GM12878 (cell line): ENCODE results near the gene USH2A. TPM values are rescaled to one million over a fixed set of nuclear protein-coding genes. Genes with fewer than 3 reads are reported as not detected.

Experiments used
- ATAC-seq: fragments of 200-7000 bp; cut with Tn5 transposase; 3 replicates; pipeline ENCODE4 v1.9.1; 2020; ENCODE audit warnings: mild to moderate bottlenecking, moderate library complexity
- BruUV-seq: library from RNA; stranded (reverse); fragments of 400-500 nt; replicated peaks from 2 replicates; lab custom pipeline; 2021; lab: Mats Ljungman, UMichigan
- CTCF ChIA-PET: fragments of 300-600 bp; sonication (Branson Sonifier 250); formaldehyde crosslinking; extraction: SDS; loops from one replicate; lab custom pipeline; 2021; ENCODE audit warnings: inconsistent platforms; lab: Yijun Ruan, JAX
- POLR2A ChIA-PET: fragments of 350-600 bp; formaldehyde crosslinking; extraction: SDS; loops from one replicate; lab custom pipeline; 2021; ENCODE audit warnings: inconsistent platforms; lab: Charles Lee
- RAD21 ChIA-PET: fragments of 300-600 bp; sonication (Branson Sonifier 250); formaldehyde crosslinking; loops from one replicate; lab custom pipeline; 2023; ENCODE audit warnings: antibody characterized with exemption; ENCODE audit not compliant: unreplicated experiment; lab: Charles Lee
- SMC1A ChIA-PET: fragments of 300-600 bp; sonication (Branson Sonifier 250); formaldehyde crosslinking; loops from one replicate; lab custom pipeline; 2023; ENCODE audit not compliant: unreplicated experiment, uncharacterized antibody; lab: Charles Lee
- DNase-seq: peaks from one replicate; pipeline ENCODE4 v3.0.0-alpha.2; 2011; ENCODE audit warnings: low read depth, low spot score
- FAIRE-seq: peaks from 3 replicates; lab custom pipeline; 2011; peaks lifted over from hg19 to GRCh38; lab: Jason Lieb, UNC
- H2AFZ ChIP-seq: 2 replicates; pipeline ENCODE4 v1.6.0; 2011; ENCODE audit warnings: low read depth, low read length, control low read depth; ENCODE audit not compliant: control insufficient read depth
- H3K27ac ChIP-seq: 2 replicates; pipeline ENCODE4 v1.5.1; 2011; ENCODE audit warnings: control low read depth; ENCODE audit not compliant: control insufficient read depth, insufficient read depth
- H3K27me3 ChIP-seq, 2 experiments: replicated peaks in 1 of 2; 2 replicates each; pipeline versions ENCODE4 v1.6.0 to v1.6.1; 2011; ENCODE audit warnings: low read length in 1 of 2; ENCODE audit not compliant: control insufficient read depth in 2 of 2, insufficient read depth in 2 of 2
- H3K36me3 ChIP-seq, 2 experiments: 2 replicates each; pipeline ENCODE4 v1.5.1; 2011; ENCODE audit warnings: low read length in 1 of 2; ENCODE audit not compliant: control insufficient read depth in 2 of 2, insufficient read depth in 2 of 2
- H3K4me1 ChIP-seq: 2 replicates; pipeline ENCODE4 v1.6.1; 2011; ENCODE audit warnings: mild to moderate bottlenecking, low read length, moderate library complexity, mixed read lengths; ENCODE audit not compliant: control insufficient read depth, insufficient read depth
- H3K4me2 ChIP-seq: 2 replicates; pipeline ENCODE4 v1.6.0; 2011; ENCODE audit warnings: control low read depth; ENCODE audit not compliant: control insufficient read depth, insufficient read depth
- H3K4me3 ChIP-seq: fragments of 200-600 bp; sonication (generic); 2 replicates; pipeline ENCODE4 v1.5.1; 2016
- H3K79me2 ChIP-seq: 2 replicates; pipeline ENCODE4 v1.6.0; 2011; ENCODE audit warnings: low read length; ENCODE audit not compliant: control insufficient read depth, insufficient read depth
- H3K9ac ChIP-seq: 2 replicates; pipeline ENCODE4 v1.8.0; 2011; ENCODE audit warnings: low read length, control low read depth, mixed read lengths; ENCODE audit not compliant: control insufficient read depth, insufficient read depth
- H3K9me3 ChIP-seq: replicated peaks from 3 replicates; pipeline ENCODE4 v1.5.1; 2011; ENCODE audit warnings: mild to moderate bottlenecking, low read length; ENCODE audit not compliant: control insufficient read depth, insufficient read depth
- H4K20me1 ChIP-seq: 2 replicates; pipeline ENCODE4 v1.6.0; 2011; ENCODE audit not compliant: control insufficient read depth, insufficient read depth
- NBN ChIP-seq: fragments of 450-650 bp; IDR thresholded peaks from 2 replicates; pipeline ENCODE4 v1.6.1; 2016
- POU2F2 ChIP-seq: IDR thresholded peaks from 3 replicates; pipeline ENCODE4 v1.6.1; 2011; ENCODE audit warnings: low read depth, mild to moderate bottlenecking, low read length, borderline replicate concordance
- RAD51 ChIP-seq: fragments of 450-650 bp; IDR thresholded peaks from 2 replicates; pipeline ENCODE4 v1.6.1; 2016; ENCODE audit warnings: moderate library complexity, mild to moderate bottlenecking, inconsistent platforms
- TAF1 ChIP-seq: IDR thresholded peaks from 2 replicates; pipeline ENCODE4 v1.6.1; 2011; ENCODE audit warnings: mild to moderate bottlenecking, low read depth, low read length, borderline replicate concordance
- WGBS: methylation state at CpG from one replicate; pipeline ENCODE4 v1.1.6; 2016; ENCODE audit warnings: low lambda C conversion rate; ENCODE audit not compliant: insufficient replicate concordance, insufficient coverage; ENCODE audit errors: missing lambda C conversion rate; 5-methylcytosine and 5-hydroxymethylcytosine counted together
- in situ Hi-C: fragments of 300-500 bp; cut with MboI; formaldehyde crosslinking; loops from 9 replicates; pipeline ENCODE4 v1.14.3; 2018; ENCODE audit warnings: mixed read lengths
- intact Hi-C: fragments of 100-400 bp; cut with micrococcal nuclease; formaldehyde crosslinking; loops from one replicate; pipeline ENCODE4 v1.14.2; 2022; ENCODE audit not compliant: unreplicated experiment
- polyA plus RNA-seq, 11 experiments: library from polyadenylated mRNA; depleted of rRNA in 4 of 11; unstranded in 6 of 11; stranded (reverse) in 5 of 11; fragments of >200 nt; fragmentation: Nextera tagmentation in 4 of 11; fragmentation: Illumina TruSeq in 1 of 11; extraction: Ambion mirVana in 4 of 11; extraction: Trizol in 1 of 11; gene quantifications; 1 replicate in 1 of 11; 2 replicates in 10 of 11; pipeline versions ENCODE4 v1.2.1 to v1.2.3, GENCODE V29; 2011 to 2016; ENCODE audit warnings: inconsistent platforms in 2 of 11, missing spikeins in 2 of 11, low read depth in 1 of 11
- total RNA-seq, 4 experiments: library from RNA; depleted of rRNA in 3 of 4; stranded (reverse); fragments of >200 nt in 3 of 4; fragmentation: Illumina TruSeq in 1 of 4; extraction: Trizol in 1 of 4; gene quantifications; 2 replicates each; pipeline versions ENCODE4 v1.2.1 to v1.2.3, GENCODE V29; 2013 to 2021
- TF ChIP-seq, protein P1 (sequence below): fragments of 450-650 bp; IDR thresholded peaks from 2 replicates; pipeline ENCODE4 v1.6.1; 2017; ENCODE audit warnings: mild to moderate bottlenecking, moderate library complexity
- TF ChIP-seq, protein P2 (sequence below): fragments of 450-650 bp; conservative IDR thresholded peaks from 2 replicates; pipeline ENCODE4 v1.6.1; 2017; ENCODE audit warnings: mild to moderate bottlenecking, moderate library complexity
- TF ChIP-seq, protein P3 (sequence below): fragments of 450-650 bp; IDR thresholded peaks from 2 replicates; pipeline ENCODE4 v1.6.1; 2016; ENCODE audit warnings: mild to moderate bottlenecking
- TF ChIP-seq, protein P4 (sequence below), 3 experiments: IDR thresholded peaks in 2 of 3; conservative IDR thresholded peaks in 1 of 3; 2 replicates each; pipeline ENCODE4 v1.5.1; 2011; ENCODE audit warnings: low read depth in 3 of 3, low read length in 3 of 3, mild to moderate bottlenecking in 3 of 3, control low read depth in 2 of 3, moderate library complexity in 2 of 3, inconsistent platforms in 1 of 3, mixed read lengths in 1 of 3; ENCODE audit not compliant: control insufficient read depth in 2 of 3, insufficient read depth in 1 of 3; ENCODE audit errors: extremely low read depth in 1 of 3
- TF ChIP-seq, protein P5 (sequence below): fragments of 450-650 bp; formaldehyde crosslinking; IDR thresholded peaks from 2 replicates; pipeline ENCODE4 v1.5.0; 2022; ENCODE audit warnings: mild to moderate bottlenecking, missing genetic modification characterization

USH2A gene
- total and polyA plus RNA-seq, 10 of the 15 experiments (the other 5 are each of a cell fraction or from before 2014, with no cell fraction given): under 0.01 to 0.20 (median 0.01) TPM; not detected in 2

DNA sequence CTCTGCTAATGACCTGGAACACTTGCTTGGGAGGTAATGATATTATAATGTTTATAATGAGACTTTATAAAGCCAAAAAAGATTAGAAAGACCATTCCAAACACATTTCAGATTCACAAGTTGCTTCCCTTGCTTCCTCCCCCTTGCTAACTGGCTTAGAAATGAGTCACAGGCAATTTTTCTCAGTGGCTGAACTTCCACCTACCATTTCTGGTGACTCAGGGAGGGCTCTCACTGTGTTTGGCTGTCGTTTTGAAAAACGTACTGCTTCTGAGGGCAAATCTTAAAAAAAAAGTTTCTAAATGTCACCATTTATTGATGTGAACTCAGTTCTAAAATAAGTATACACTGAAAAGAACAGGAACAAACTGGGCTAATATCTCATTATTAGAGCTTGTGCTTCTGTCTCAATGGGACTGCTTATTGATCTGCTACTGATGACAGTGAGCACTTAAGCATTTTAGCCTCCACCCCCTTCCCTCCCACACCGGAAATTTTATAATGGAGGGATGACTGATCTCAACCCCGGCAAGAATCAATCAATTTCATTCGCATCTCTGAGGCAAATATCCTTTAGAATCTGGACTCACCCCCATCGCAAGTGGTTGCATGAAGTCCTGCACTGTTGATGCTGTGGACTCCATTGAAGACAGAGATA, 577.9 kb downstream of the USH2A start:
- ChIA-PET SMC1A (interaction anchor here (1.1 kb wide), 1 partner anchor 14 kb away, joined by 4 read pairs; no protein-coding TSS in a partner anchor), POLR2A (no interaction called here), RAD21 (interaction anchor here (1.0 kb wide), 1 partner anchor 376 kb away, joined by 3 read pairs; no protein-coding TSS in a partner anchor), CTCF (no interaction called here)
- WGBS: 8% methylated on average over 6 of the region's 6 CpGs
- intact Hi-C loops: no loop called here
- DNase-seq: no peak
- Histone ChIP-seq H3K36me3 (no peaks in the 10 kb centered on the region), H3K4me3 (no peak overlapping the region), H3K9me3 (no peaks in the 10 kb centered on the region), H3K4me1 (no peaks in the 10 kb centered on the region), H4K20me1 (no peaks in the 10 kb centered on the region), H2AFZ (no peak overlapping the region), H3K4me2 (no peak overlapping the region), H3K27me3 (no peaks in the 10 kb centered on the region), H3K27ac (no peak overlapping the region), H3K79me2 (no peaks in the 10 kb centered on the region), H3K9ac (no peak overlapping the region)
- in situ Hi-C loops: no loop called here
- FAIRE-seq: no peak
- BruUV-seq: no TSS peak
- peak; percentile 53 for ATAC-seq
- TF ChIP-seq, protein P1, sequence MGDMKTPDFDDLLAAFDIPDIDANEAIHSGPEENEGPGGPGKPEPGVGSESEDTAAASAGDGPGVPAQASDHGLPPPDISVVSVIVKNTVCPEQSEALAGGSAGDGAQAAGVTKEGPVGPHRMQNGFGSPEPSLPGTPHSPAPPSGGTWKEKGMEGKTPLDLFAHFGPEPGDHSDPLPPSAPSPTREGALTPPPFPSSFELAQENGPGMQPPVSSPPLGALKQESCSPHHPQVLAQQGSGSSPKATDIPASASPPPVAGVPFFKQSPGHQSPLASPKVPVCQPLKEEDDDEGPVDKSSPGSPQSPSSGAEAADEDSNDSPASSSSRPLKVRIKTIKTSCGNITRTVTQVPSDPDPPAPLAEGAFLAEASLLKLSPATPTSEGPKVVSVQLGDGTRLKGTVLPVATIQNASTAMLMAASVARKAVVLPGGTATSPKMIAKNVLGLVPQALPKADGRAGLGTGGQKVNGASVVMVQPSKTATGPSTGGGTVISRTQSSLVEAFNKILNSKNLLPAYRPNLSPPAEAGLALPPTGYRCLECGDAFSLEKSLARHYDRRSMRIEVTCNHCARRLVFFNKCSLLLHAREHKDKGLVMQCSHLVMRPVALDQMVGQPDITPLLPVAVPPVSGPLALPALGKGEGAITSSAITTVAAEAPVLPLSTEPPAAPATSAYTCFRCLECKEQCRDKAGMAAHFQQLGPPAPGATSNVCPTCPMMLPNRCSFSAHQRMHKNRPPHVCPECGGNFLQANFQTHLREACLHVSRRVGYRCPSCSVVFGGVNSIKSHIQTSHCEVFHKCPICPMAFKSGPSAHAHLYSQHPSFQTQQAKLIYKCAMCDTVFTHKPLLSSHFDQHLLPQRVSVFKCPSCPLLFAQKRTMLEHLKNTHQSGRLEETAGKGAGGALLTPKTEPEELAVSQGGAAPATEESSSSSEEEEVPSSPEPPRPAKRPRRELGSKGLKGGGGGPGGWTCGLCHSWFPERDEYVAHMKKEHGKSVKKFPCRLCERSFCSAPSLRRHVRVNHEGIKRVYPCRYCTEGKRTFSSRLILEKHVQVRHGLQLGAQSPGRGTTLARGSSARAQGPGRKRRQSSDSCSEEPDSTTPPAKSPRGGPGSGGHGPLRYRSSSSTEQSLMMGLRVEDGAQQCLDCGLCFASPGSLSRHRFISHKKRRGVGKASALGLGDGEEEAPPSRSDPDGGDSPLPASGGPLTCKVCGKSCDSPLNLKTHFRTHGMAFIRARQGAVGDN: no peak
- no peak for TF ChIP-seq NBN
- TF ChIP-seq, protein P2, sequence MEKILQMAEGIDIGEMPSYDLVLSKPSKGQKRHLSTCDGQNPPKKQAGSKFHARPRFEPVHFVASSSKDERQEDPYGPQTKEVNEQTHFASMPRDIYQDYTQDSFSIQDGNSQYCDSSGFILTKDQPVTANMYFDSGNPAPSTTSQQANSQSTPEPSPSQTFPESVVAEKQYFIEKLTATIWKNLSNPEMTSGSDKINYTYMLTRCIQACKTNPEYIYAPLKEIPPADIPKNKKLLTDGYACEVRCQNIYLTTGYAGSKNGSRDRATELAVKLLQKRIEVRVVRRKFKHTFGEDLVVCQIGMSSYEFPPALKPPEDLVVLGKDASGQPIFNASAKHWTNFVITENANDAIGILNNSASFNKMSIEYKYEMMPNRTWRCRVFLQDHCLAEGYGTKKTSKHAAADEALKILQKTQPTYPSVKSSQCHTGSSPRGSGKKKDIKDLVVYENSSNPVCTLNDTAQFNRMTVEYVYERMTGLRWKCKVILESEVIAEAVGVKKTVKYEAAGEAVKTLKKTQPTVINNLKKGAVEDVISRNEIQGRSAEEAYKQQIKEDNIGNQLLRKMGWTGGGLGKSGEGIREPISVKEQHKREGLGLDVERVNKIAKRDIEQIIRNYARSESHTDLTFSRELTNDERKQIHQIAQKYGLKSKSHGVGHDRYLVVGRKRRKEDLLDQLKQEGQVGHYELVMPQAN: no peak
- TF ChIP-seq, protein P3, sequence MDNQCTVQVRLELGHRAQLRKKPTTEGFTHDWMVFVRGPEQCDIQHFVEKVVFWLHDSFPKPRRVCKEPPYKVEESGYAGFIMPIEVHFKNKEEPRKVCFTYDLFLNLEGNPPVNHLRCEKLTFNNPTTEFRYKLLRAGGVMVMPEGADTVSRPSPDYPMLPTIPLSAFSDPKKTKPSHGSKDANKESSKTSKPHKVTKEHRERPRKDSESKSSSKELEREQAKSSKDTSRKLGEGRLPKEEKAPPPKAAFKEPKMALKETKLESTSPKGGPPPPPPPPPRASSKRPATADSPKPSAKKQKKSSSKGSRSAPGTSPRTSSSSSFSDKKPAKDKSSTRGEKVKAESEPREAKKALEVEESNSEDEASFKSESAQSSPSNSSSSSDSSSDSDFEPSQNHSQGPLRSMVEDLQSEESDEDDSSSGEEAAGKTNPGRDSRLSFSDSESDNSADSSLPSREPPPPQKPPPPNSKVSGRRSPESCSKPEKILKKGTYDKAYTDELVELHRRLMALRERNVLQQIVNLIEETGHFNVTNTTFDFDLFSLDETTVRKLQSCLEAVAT: no peak
- TF ChIP-seq, protein P4, sequence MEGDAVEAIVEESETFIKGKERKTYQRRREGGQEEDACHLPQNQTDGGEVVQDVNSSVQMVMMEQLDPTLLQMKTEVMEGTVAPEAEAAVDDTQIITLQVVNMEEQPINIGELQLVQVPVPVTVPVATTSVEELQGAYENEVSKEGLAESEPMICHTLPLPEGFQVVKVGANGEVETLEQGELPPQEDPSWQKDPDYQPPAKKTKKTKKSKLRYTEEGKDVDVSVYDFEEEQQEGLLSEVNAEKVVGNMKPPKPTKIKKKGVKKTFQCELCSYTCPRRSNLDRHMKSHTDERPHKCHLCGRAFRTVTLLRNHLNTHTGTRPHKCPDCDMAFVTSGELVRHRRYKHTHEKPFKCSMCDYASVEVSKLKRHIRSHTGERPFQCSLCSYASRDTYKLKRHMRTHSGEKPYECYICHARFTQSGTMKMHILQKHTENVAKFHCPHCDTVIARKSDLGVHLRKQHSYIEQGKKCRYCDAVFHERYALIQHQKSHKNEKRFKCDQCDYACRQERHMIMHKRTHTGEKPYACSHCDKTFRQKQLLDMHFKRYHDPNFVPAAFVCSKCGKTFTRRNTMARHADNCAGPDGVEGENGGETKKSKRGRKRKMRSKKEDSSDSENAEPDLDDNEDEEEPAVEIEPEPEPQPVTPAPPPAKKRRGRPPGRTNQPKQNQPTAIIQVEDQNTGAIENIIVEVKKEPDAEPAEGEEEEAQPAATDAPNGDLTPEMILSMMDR (IDR thresholded peaks at IDR 0.05 in 2 of 3, conservative IDR thresholded peaks at IDR 0.05 in 1 of 3; ENCODE audit: control insufficient read depth in 2 of 3, extremely low read depth in 1 of 3, insufficient read depth in 1 of 3, low read depth in 3 of 3, low read length in 3 of 3): no peak
- no peak for TF ChIP-seq TAF1
- TF ChIP-seq, protein P5, sequence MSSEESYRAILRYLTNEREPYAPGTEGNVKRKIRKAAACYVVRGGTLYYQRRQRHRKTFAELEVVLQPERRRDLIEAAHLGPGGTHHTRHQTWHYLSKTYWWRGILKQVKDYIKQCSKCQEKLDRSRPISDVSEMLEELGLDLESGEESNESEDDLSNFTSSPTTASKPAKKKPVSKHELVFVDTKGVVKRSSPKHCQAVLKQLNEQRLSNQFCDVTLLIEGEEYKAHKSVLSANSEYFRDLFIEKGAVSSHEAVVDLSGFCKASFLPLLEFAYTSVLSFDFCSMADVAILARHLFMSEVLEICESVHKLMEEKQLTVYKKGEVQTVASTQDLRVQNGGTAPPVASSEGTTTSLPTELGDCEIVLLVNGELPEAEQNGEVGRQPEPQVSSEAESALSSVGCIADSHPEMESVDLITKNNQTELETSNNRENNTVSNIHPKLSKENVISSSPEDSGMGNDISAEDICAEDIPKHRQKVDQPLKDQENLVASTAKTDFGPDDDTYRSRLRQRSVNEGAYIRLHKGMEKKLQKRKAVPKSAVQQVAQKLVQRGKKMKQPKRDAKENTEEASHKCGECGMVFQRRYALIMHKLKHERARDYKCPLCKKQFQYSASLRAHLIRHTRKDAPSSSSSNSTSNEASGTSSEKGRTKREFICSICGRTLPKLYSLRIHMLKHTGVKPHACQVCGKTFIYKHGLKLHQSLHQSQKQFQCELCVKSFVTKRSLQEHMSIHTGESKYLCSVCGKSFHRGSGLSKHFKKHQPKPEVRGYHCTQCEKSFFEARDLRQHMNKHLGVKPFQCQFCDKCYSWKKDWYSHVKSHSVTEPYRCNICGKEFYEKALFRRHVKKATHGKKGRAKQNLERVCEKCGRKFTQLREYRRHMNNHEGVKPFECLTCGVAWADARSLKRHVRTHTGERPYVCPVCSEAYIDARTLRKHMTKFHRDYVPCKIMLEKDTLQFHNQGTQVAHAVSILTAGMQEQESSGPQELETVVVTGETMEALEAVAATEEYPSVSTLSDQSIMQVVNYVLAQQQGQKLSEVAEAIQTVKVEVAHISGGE (CRISPR knock-in tag): no peak
- no peak for TF ChIP-seq RAD51
- no peak for TF ChIP-seq POU2F2
